Neutrophil (primary cell): ENCODE data around the gene ZNF709.
"Not testable (repeated sequence)": the region's sequence is repeated elsewhere in the genome, so short reads cannot be mapped to it uniquely, and the experiment has no call there.

ENCODE experiments used
- H3K27ac ChIP-seq: fragments of 200-600 bp; sonication (generic); 2 replicates; pipeline ENCODE4 v1.5.1; 2016; ENCODE audit warnings: mild to moderate bottlenecking, moderate library complexity
- H3K27me3 ChIP-seq: fragments of 200-600 bp; sonication (generic); 2 replicates; pipeline ENCODE4 v1.6.0; 2016; ENCODE audit warnings: mild to moderate bottlenecking
- H3K36me3 ChIP-seq: fragments of 200-600 bp; sonication (generic); 2 replicates; pipeline ENCODE4 v1.5.1; 2017
- H3K4me1 ChIP-seq, 2 experiments: fragments of 200-600 bp in 1 of 2; sonication (generic) in 1 of 2; 1 replicate in 1 of 2; 2 replicates in 1 of 2; pipeline versions ENCODE4 v1.5.1 to v1.6.1; 2013 to 2016; ENCODE audit warnings: low read depth in 1 of 2, low read length in 1 of 2, mild to moderate bottlenecking in 1 of 2, moderate library complexity in 1 of 2; ENCODE audit not compliant: control insufficient read depth in 1 of 2, insufficient read depth in 1 of 2
- H3K4me3 ChIP-seq, 2 experiments: fragments of 200-600 bp in 1 of 2; sonication (generic) in 1 of 2; 1 replicate in 1 of 2; 2 replicates in 1 of 2; pipeline ENCODE4 v1.5.1; 2013 to 2016; ENCODE audit warnings: low read depth in 1 of 2, low read length in 1 of 2, mild to moderate bottlenecking in 1 of 2, moderate library complexity in 1 of 2
- H3K9me3 ChIP-seq: fragments of 200-600 bp; sonication (generic); 2 replicates; pipeline ENCODE4 v1.5.1; 2016
- TF ChIP-seq, protein P1 (sequence below): fragments of 200-600 bp; sonication (generic); IDR thresholded peaks from 2 replicates; pipeline ENCODE4 v1.5.1; 2016; ENCODE audit warnings: antibody characterized with exemption

ZNF709 gene

DNA sequence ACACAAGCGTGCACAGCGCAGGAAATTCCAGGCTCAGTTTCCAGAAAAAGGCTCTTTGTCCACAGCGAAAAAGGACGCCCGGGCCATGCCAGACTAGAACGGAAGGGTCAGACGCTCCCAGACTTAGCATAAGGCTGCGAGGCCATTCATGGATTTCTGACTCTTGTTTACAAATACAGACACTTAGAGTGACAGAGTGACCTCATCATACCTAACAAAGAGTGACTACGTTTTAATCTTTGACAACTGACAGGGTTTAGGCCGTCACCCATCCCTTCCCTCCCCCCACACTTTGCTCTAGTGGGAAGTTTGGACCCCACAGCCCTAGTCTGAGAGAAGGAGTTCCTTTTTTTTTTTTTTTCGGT lies 418 bp upstream of the ZNF709 start:
- Histone ChIP-seq H3K27ac (peak overlapping the region; percentile 32), H3K36me3 (no peaks in the 10 kb centered on the region), H3K4me1 (peaks cover 8 to 15% of the 10 kb centered on the region in 2 experiments), H3K4me3 (peak overlapping the region; percentile 62 to 72), H3K27me3 (peaks cover 10% of the 10 kb centered on the region), H3K9me3 (no peaks in the 10 kb centered on the region)
- TF ChIP-seq, protein P1, sequence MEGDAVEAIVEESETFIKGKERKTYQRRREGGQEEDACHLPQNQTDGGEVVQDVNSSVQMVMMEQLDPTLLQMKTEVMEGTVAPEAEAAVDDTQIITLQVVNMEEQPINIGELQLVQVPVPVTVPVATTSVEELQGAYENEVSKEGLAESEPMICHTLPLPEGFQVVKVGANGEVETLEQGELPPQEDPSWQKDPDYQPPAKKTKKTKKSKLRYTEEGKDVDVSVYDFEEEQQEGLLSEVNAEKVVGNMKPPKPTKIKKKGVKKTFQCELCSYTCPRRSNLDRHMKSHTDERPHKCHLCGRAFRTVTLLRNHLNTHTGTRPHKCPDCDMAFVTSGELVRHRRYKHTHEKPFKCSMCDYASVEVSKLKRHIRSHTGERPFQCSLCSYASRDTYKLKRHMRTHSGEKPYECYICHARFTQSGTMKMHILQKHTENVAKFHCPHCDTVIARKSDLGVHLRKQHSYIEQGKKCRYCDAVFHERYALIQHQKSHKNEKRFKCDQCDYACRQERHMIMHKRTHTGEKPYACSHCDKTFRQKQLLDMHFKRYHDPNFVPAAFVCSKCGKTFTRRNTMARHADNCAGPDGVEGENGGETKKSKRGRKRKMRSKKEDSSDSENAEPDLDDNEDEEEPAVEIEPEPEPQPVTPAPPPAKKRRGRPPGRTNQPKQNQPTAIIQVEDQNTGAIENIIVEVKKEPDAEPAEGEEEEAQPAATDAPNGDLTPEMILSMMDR, result no peak

DNA sequence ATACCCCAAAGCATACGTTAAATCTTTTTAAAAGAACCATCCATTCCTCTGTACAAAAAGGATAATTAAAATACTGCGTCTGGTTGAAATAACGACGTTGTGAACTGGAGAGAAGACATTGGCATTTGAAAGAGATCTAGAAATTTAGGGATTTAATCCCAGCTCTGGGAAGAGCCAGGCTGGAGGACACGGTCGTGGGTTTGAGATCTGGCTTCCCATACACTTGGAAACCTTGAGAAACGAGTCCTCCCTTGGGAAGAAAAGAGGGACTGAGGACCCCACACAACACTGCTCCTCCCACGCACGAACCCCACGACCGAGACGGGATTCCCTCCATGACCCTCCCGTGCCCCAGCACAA lies 625 bp downstream of the ZNF709 start:
- H3K27ac ChIP-seq, result no peak overlapping the region
- peak overlapping the region; percentile 62 to 72 for H3K4me3 ChIP-seq
- TF ChIP-seq, protein P1, result no peak
- no peaks in the 10 kb centered on the region for H3K36me3 ChIP-seq
- H3K4me1 ChIP-seq, result peaks cover 8 to 15% of the 10 kb centered on the region in 2 experiments
- H3K27me3 ChIP-seq, result peaks cover 10% of the 10 kb centered on the region
- no peaks in the 10 kb centered on the region for H3K9me3 ChIP-seq

DNA sequence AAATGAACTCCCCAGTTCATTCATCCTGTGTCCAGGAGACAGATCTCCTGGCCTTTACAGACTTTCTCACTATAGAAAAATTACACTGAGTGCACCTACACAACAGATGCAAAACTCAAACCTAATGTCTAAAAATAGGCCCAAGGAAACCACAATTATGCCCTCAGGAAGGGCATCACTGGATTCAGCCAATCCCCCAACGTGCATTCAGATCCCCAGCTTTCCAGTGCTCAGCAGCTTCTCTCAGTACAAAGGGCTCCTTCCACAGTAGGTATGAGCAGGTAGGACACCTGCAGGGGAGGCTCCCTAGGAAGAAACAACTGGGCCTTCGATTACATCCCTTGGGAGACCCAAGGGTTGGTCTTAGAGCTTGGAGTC lies 2.1 kb downstream of the ZNF709 start:
- TF ChIP-seq, protein P1, result no peak
- Histone ChIP-seq H3K27me3 (peaks cover 10% of the 10 kb centered on the region), H3K9me3 (no peaks in the 10 kb centered on the region), H3K36me3 (no peaks in the 10 kb centered on the region), H3K27ac (no peak overlapping the region), H3K4me1 (peaks cover 8 to 15% of the 10 kb centered on the region in 2 experiments), H3K4me3 (no peak overlapping the region)

DNA sequence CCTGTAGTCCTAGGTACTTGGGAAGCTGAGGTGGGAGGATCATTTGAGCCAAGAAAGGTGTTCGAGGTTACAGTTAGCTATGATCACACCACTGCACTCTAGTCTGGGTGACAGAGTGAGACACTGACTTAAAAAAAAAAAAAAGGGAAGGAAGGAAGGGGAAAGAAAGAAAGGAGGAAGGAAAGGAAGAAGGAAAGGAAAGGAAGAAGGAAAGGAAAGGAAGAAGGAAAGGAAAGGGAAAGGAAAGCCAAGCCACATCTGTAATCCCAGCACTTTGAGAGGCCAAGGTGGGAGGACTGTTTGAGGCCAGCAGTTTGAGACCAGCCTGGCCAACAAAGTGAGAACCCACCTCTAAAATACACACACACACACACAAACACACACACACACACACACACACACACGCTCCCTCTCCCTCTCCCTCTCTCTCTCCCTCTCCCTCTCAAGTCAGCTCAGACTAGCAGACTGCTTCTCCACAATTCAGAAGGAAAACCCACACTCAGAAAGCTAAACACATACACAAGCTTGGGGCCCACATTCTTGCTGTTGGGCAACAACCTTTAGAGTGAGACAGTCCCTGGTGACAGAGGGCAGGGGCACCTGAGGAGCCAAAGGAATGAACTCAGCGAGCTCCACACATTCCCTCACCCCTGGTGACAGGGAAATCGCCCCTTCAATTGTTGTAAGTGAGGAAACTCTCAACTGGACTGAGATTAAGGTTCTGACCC lies 2.7 kb downstream of the ZNF709 start:
- TF ChIP-seq, protein P1, result no peak
- Histone ChIP-seq H3K27ac (no peak overlapping the region), H3K27me3 (peaks cover 10% of the 10 kb centered on the region)

DNA sequence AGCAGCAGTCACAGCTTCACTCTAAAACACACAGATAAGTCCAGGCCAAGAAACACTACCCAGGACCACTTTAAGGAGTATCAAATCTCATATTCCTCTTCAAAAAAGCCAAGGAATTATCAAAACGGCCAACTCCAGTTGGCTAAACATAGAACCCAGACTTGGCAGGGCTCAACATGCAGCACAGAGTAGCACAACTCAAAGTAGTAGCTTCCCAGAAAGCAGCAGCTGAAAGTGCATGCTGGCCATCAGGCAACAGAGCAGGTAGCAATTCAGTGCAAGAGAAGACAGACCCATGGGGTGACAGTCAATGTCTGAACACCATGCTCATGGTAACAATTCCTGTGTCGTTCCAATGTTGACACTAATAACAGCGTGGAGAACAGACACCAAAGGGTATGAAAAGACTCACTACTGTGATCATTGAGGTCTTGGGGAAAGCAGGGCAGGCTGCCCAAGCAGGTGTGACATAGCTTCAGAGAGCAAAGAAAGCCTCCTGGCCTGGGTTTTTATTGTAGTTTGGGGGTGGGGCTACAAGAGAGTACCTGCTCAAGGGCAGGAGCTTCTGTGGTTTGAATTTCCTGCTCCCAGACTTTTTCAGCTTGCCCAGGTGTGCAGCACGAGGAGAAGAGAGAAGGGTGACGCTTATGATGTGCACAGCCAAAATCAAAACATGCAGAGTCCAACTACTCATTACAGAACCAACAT lies 6.2 kb downstream of the ZNF709 start:
- H3K27ac ChIP-seq, result no peak overlapping the region
- no peak overlapping the region for H3K4me3 ChIP-seq
- no peaks in the 10 kb centered on the region for H3K4me1 ChIP-seq
- TF ChIP-seq, protein P1, result no peak
- no peaks in the 10 kb centered on the region for H3K27me3 ChIP-seq
- no peaks in the 10 kb centered on the region for H3K9me3 ChIP-seq
- no peaks in the 10 kb centered on the region for H3K36me3 ChIP-seq

More for the DNA sequence above, 2.7 kb downstream of the ZNF709 start:
- peaks cover 8 to 15% of the 10 kb centered on the region in 2 experiments for H3K4me1 ChIP-seq
- no peak overlapping the region for H3K4me3 ChIP-seq
- no peaks in the 10 kb centered on the region for H3K36me3 ChIP-seq
- no peaks in the 10 kb centered on the region for H3K9me3 ChIP-seq

DNA sequence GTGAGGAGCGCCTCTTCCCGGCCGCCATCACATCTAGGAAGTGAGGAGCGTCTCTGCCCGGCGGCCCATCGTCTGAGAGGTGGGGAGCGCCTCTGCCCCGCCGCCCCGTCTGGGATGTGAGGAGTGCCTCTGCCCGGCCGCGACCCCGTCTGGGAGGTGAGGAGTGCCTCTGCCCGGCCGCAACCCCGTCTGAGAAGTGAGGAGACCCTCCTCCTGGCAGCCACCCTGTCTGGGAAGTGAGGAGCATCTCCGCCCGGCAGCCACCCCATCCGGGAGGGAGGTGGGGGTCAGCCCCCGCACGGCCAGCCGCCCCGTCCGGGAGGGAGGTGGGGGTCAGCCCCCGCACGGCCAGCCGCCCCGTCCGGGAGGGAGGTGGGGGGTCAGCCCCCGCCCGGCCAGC lies 17.0 kb downstream of the ZNF709 start:
- not testable (repeated sequence) for H3K27me3 ChIP-seq, H3K4me1 ChIP-seq, H3K36me3 ChIP-seq, H3K4me3 ChIP-seq, H3K27ac ChIP-seq
- peaks cover 51% of the 10 kb centered on the region for H3K9me3 ChIP-seq
